Neural cell (in vitro differentiated cells): ENCODE measurements around the gene RETSAT. TPM values are rescaled to one million over a fixed set of nuclear protein-coding genes. Genes with fewer than 3 reads are reported as not detected.

Experiments used
- H2AFZ ChIP-seq: fragments of 200-600, 300-800 bp; sonication (generic), shearing (Covaris generic); 2 replicates; pipeline ENCODE4 v1.6.0; 2014; ENCODE audit warnings: low read depth, mild to moderate bottlenecking, antibody characterized with exemption, low read length, moderate library complexity
- H3F3A ChIP-seq: fragments of 200-600 bp; shearing (Covaris generic); 2 replicates; pipeline ENCODE4 v1.6.1; 2016; ENCODE audit warnings: mild to moderate bottlenecking, moderate library complexity, mixed read lengths, antibody characterized with exemption, low read length; ENCODE audit not compliant: insufficient read depth, poor library complexity, severe bottlenecking
- H3K27ac ChIP-seq: fragments of 200-600, 300-800 bp; sonication (generic), shearing (Covaris generic); 2 replicates; pipeline ENCODE4 v1.5.1; 2014; ENCODE audit warnings: mild to moderate bottlenecking, low read length, moderate library complexity
- H3K27me3 ChIP-seq: fragments of 300-800, 200-600 bp; sonication (generic), shearing (Covaris generic); 2 replicates; pipeline ENCODE4 v1.6.0; 2014; ENCODE audit warnings: mild to moderate bottlenecking, low read depth, low read length, moderate library complexity; ENCODE audit not compliant: insufficient read depth
- H3K36me3 ChIP-seq: fragments of 300-800, 200-600 bp; sonication (generic), shearing (Covaris generic); 2 replicates; pipeline ENCODE4 v1.5.1; 2014; ENCODE audit warnings: mild to moderate bottlenecking, antibody characterized with exemption, low read length, moderate library complexity; ENCODE audit not compliant: insufficient read depth
- H3K4me2 ChIP-seq: fragments of 300-800, 200-600 bp; sonication (generic), shearing (Covaris generic); 2 replicates; pipeline ENCODE4 v1.6.0; 2014; ENCODE audit warnings: mild to moderate bottlenecking, low read length
- H3K4me3 ChIP-seq: fragments of 300-800, 200-600 bp; sonication (generic), shearing (Covaris generic); 2 replicates; pipeline ENCODE4 v1.5.1; 2014; ENCODE audit warnings: mild to moderate bottlenecking, low read length, moderate library complexity
- H3K79me2 ChIP-seq: fragments of 200-600 bp; shearing (Covaris generic); replicated peaks from 2 replicates; pipeline ENCODE4 v1.6.0; 2014; ENCODE audit warnings: mild to moderate bottlenecking, low read length, moderate library complexity; ENCODE audit not compliant: insufficient read depth
- H3K9ac ChIP-seq: fragments of 300-800, 200-600 bp; sonication (generic), shearing (Covaris generic); 2 replicates; pipeline ENCODE4 v1.6.1; 2016; ENCODE audit warnings: mild to moderate bottlenecking, low read length, mixed read lengths
- H3K9me2 ChIP-seq: fragments of 200-600 bp; shearing (Covaris generic); 2 replicates; pipeline ENCODE4 v1.6.1; 2016; ENCODE audit warnings: mild to moderate bottlenecking, low read length, mixed read lengths; ENCODE audit not compliant: insufficient read depth
- H3K9me3 ChIP-seq: fragments of 200-600, 300-800 bp; sonication (generic), shearing (Covaris generic); 2 replicates; pipeline ENCODE4 v1.6.1; 2016; ENCODE audit warnings: mild to moderate bottlenecking, mixed run types, low read length, moderate library complexity, mixed read lengths
- H4K20me1 ChIP-seq: fragments of 200-600 bp; shearing (Covaris generic); 2 replicates; pipeline ENCODE4 v1.6.1; 2016; ENCODE audit warnings: mild to moderate bottlenecking, mixed run types; ENCODE audit not compliant: insufficient read depth
- CTCF ChIP-seq: fragments of 450-650 bp; IDR thresholded peaks from 2 replicates; pipeline ENCODE4 v1.5.1; 2014; ENCODE audit warnings: antibody characterized with exemption, mild to moderate bottlenecking, moderate library complexity; ENCODE audit not compliant: poor library complexity, severe bottlenecking
- EP300 ChIP-seq: fragments of 450-650 bp; conservative IDR thresholded peaks from 2 replicates; pipeline ENCODE4 v1.6.1; 2014; ENCODE audit warnings: antibody characterized with exemption, mild to moderate bottlenecking, moderate library complexity; ENCODE audit not compliant: poor library complexity, severe bottlenecking
- EZH2 ChIP-seq: fragments of 200-600, 300-800 bp; shearing (Covaris generic), sonication (generic); IDR thresholded peaks from 2 replicates; pipeline ENCODE4 v1.6.1; 2014; ENCODE audit warnings: antibody characterized with exemption, low read length, borderline replicate concordance, mild to moderate bottlenecking; ENCODE audit not compliant: insufficient read depth, poor library complexity, severe bottlenecking
- MXI1 ChIP-seq: fragments of 450-650 bp; conservative IDR thresholded peaks from 2 replicates; pipeline ENCODE4 v1.6.1; 2014; ENCODE audit warnings: antibody characterized with exemption, mild to moderate bottlenecking; ENCODE audit not compliant: poor library complexity, severe bottlenecking
- POLR2AphosphoS5 ChIP-seq: IDR thresholded peaks from 2 replicates; pipeline ENCODE4 v1.6.1; 2012
- RAD21 ChIP-seq: fragments of 450-650 bp; conservative IDR thresholded peaks from 2 replicates; pipeline ENCODE4 v1.6.1; 2014; ENCODE audit warnings: antibody characterized with exemption, mild to moderate bottlenecking, moderate library complexity
- REST ChIP-seq: IDR thresholded peaks from 2 replicates; pipeline ENCODE4 v1.6.1; 2012; ENCODE audit warnings: borderline replicate concordance
- SMC3 ChIP-seq: fragments of 450-650 bp; conservative IDR thresholded peaks from 2 replicates; pipeline ENCODE4 v1.6.1; 2014; ENCODE audit warnings: antibody characterized with exemption, mild to moderate bottlenecking, moderate library complexity; ENCODE audit not compliant: poor library complexity
- TAF1 ChIP-seq: IDR thresholded peaks from 2 replicates; pipeline ENCODE4 v1.6.1; 2012; ENCODE audit warnings: low read depth
- polyA plus RNA-seq: library from polyadenylated mRNA; depleted of rRNA; stranded (reverse); fragments of >200 nt; gene quantifications from 2 replicates; pipeline ENCODE4 v1.2.3, GENCODE V29; 2014
- small RNA-seq, 3 experiments: library from RNA; depleted of rRNA; stranded (forward); fragments of <200 nt; gene quantifications; one replicate each; pipeline ENCODE3, GENCODE V24; 2012

The RETSAT gene
- polyA plus RNA-seq, 1 donor from 2014 or later, result 10.9 TPM

- H3K27me3 ChIP-seq, result no peaks in the 10 kb centered on the region
- no peak overlapping the region for H3K9ac ChIP-seq
- H4K20me1 ChIP-seq, result no peaks in the 10 kb centered on the region
- H3K27ac ChIP-seq, result no peak overlapping the region
- H3K4me3 ChIP-seq, result no peak overlapping the region
- H3K36me3 ChIP-seq, result no peaks in the 10 kb centered on the region
- H3K4me2 ChIP-seq, result no peak overlapping the region
- H3K9me2 ChIP-seq, result no peaks in the 10 kb centered on the region
- no peaks in the 10 kb centered on the region for H3K79me2 ChIP-seq
- H2AFZ ChIP-seq, result no peak overlapping the region
- H3F3A ChIP-seq, result no peaks in the 10 kb centered on the region
- TF ChIP-seq TAF1, result no peak
- TF ChIP-seq EP300, result no peak
- no peak for TF ChIP-seq RAD21
- TF ChIP-seq REST, result no peak
- TF ChIP-seq CTCF, result no peak
- TF ChIP-seq EZH2, result no peak
- no peak for TF ChIP-seq MXI1
- TF ChIP-seq SMC3, result no peak
- H3K9me3 ChIP-seq, result no peaks in the 10 kb centered on the region
Observed at GRCh38 chr2:85303780-85304531, 50.4 kb downstream of the RETSAT start.

GRCh38 chr2:85302121-85302520 lies 52.2 kb downstream of the RETSAT start:
- Histone ChIP-seq H3K4me2 (no peak overlapping the region), H3K36me3 (no peaks in the 10 kb centered on the region), H3K27ac (peak overlapping the region; percentile 28), H3K27me3 (no peaks in the 10 kb centered on the region), H3K9me2 (no peaks in the 10 kb centered on the region), H3K4me3 (no peak overlapping the region), H2AFZ (no peak overlapping the region), H3F3A (no peaks in the 10 kb centered on the region), H3K9me3 (no peaks in the 10 kb centered on the region), H3K9ac (no peak overlapping the region), H4K20me1 (no peaks in the 10 kb centered on the region), H3K79me2 (no peaks in the 10 kb centered on the region)
- TF ChIP-seq POLR2AphosphoS5 (peak; percentile 68), REST (peak; percentile 75), SMC3 (no peak)

Small RNA genes within 50 kb of the gene (small RNA-seq; reads per million reads assigned to genes)
- gene AC062037.1 (0 reads per million in 3 experiments), gene AC062037.2 (0 reads per million in 3 experiments), gene RF00019 (0 to 1.2 (median 0) reads per million in 3 experiments), gene RN7SL113P (0 reads per million in 3 experiments)

Other genes starting within 250 kb of the RETSAT start
- gene TCF7L1, start 221.1 kb downstream of the RETSAT start, polyA plus RNA-seq, result 0.14 TPM in 1 of 2 replicates, not detected in the other
- 22.7 and 29.4 TPM in 2 replicates for gene TGOLN2, start 26.5 kb downstream of the RETSAT start, polyA plus RNA-seq
- gene ELMOD3, start 241 bp upstream of the RETSAT start, polyA plus RNA-seq, result 39.7 and 52.6 TPM in 2 replicates
- gene CAPG, start 55.8 kb upstream of the RETSAT start, polyA plus RNA-seq, result not detected in 2 replicates
- gene SH2D6, start 64.2 kb upstream of the RETSAT start, polyA plus RNA-seq, result not detected in 2 replicates
- gene MAT2A, start 184.6 kb upstream of the RETSAT start, polyA plus RNA-seq, result 230 and 233 TPM in 2 replicates
- gene GGCX, start 207.0 kb upstream of the RETSAT start, polyA plus RNA-seq, result 33.9 and 41.4 TPM in 2 replicates
- not detected in 2 replicates for gene VAMP8, start 223.1 kb upstream of the RETSAT start, polyA plus RNA-seq
- gene VAMP5, start 229.9 kb upstream of the RETSAT start, polyA plus RNA-seq, result not detected in 2 replicates
- gene RNF181, start 241.2 kb upstream of the RETSAT start, polyA plus RNA-seq, result 296 and 330 TPM in 2 replicates
- gene TMEM150A, start 248.2 kb upstream of the RETSAT start, polyA plus RNA-seq, result 8.4 and 9.4 TPM in 2 replicates